Measurements from ENCODE around the gene HOMER3. TPM values are rescaled to one million over a fixed set of nuclear protein-coding genes. Genes with fewer than 3 reads are reported as not detected.

HOMER3 gene
- total RNA-seq, 1 experiment from 2014 or later: 58.9 TPM

GRCh38 chr19:18946918-18947317, 5.9 kb upstream of the HOMER3 start:
- DNase-seq (ENCODE audit: unreplicated experiment): no peak
- no peaks in the 10 kb centered on the region for H3K27me3 Mint-ChIP-seq (ENCODE audit: insufficient read depth, unreplicated experiment)
- POLR2A ChIA-PET: no interaction called here
- intact Hi-C loops (cut with micrococcal nuclease): no loop called here
- BruUV-seq (replicated peaks): no TSS peak
- H3K36me3 Mint-ChIP-seq (ENCODE audit: insufficient read depth, unreplicated experiment): peaks cover 11% of the 10 kb centered on the region
- peaks cover 6% of the 10 kb centered on the region for H3K4me1 Mint-ChIP-seq (ENCODE audit: insufficient read depth, unreplicated experiment)
- no peak for TF ChIP-seq CTCF (IDR thresholded peaks at IDR 0.05; ENCODE audit: unreplicated experiment)
- no peak overlapping the region for H3K4me3 Mint-ChIP-seq (ENCODE audit: unreplicated experiment)
- no peak overlapping the region for H3K27ac Mint-ChIP-seq (ENCODE audit: low read depth, unreplicated experiment)
- CTCF ChIA-PET: no interaction called here
- no peaks in the 10 kb centered on the region for H3K9me3 Mint-ChIP-seq (ENCODE audit: unreplicated experiment)

- intact Hi-C loops (cut with micrococcal nuclease): no loop called here
- DNase-seq (ENCODE audit: unreplicated experiment): no peak
- no TSS peak for BruUV-seq (replicated peaks)
- Mint-ChIP-seq H3K27ac (ENCODE audit: low read depth, unreplicated experiment) (no peak overlapping the region), H3K36me3 (ENCODE audit: insufficient read depth, unreplicated experiment) (peaks cover 6% of the 10 kb centered on the region), H3K4me3 (ENCODE audit: unreplicated experiment) (no peak overlapping the region), H3K4me1 (ENCODE audit: insufficient read depth, unreplicated experiment) (no peaks in the 10 kb centered on the region), H3K27me3 (ENCODE audit: insufficient read depth, unreplicated experiment) (no peaks in the 10 kb centered on the region), H3K9me3 (ENCODE audit: unreplicated experiment) (no peaks in the 10 kb centered on the region)
- POLR2A ChIA-PET: no interaction called here
- CTCF ChIA-PET: no interaction called here
- TF ChIP-seq CTCF (IDR thresholded peaks at IDR 0.05; ENCODE audit: unreplicated experiment): no peak
These were observed 5.3 kb upstream of the HOMER3 start for GRCh38 chr19:18946335-18946734.

GRCh38 chr19:18945297-18945696, 4.3 kb upstream of the HOMER3 start:
- Mint-ChIP-seq H3K4me3 (ENCODE audit: unreplicated experiment) (no peak overlapping the region), H3K27me3 (ENCODE audit: insufficient read depth, unreplicated experiment) (no peaks in the 10 kb centered on the region), H3K9me3 (ENCODE audit: unreplicated experiment) (no peaks in the 10 kb centered on the region), H3K36me3 (ENCODE audit: insufficient read depth, unreplicated experiment) (peaks cover 6% of the 10 kb centered on the region), H3K4me1 (ENCODE audit: insufficient read depth, unreplicated experiment) (no peaks in the 10 kb centered on the region), H3K27ac (ENCODE audit: low read depth, unreplicated experiment) (no peak overlapping the region)
- intact Hi-C loops (cut with micrococcal nuclease): no loop called here
- ChIA-PET CTCF (interaction anchor here (0.6 to 1.0 kb wide), 3 partner anchors 41 to 545 kb away, joined by 3 read pairs; no protein-coding TSS in a partner anchor), POLR2A (no interaction called here)
- no TSS peak for BruUV-seq (replicated peaks)
- no peak for DNase-seq (ENCODE audit: unreplicated experiment)
- TF ChIP-seq CTCF (IDR thresholded peaks at IDR 0.05; ENCODE audit: unreplicated experiment): no peak

GRCh38 chr19:18943465-18943864, 2.4 kb upstream of the HOMER3 start:
- DNase-seq (ENCODE audit: unreplicated experiment): no peak
- Mint-ChIP-seq H3K36me3 (ENCODE audit: insufficient read depth, unreplicated experiment) (peaks cover 6% of the 10 kb centered on the region), H3K9me3 (ENCODE audit: unreplicated experiment) (no peaks in the 10 kb centered on the region), H3K4me1 (ENCODE audit: insufficient read depth, unreplicated experiment) (peaks cover 12% of the 10 kb centered on the region), H3K4me3 (ENCODE audit: unreplicated experiment) (no peak overlapping the region), H3K27ac (ENCODE audit: low read depth, unreplicated experiment) (no peak overlapping the region), H3K27me3 (ENCODE audit: insufficient read depth, unreplicated experiment) (no peaks in the 10 kb centered on the region)
- CTCF ChIA-PET: interaction anchor here (0.7 to 1.8 kb wide), 3 partner anchors 24 to 261 kb away, joined by 3 to 4 read pairs (median 3); partner anchors contain the start of genes COPE and DDX49
- intact Hi-C loops (cut with micrococcal nuclease): no loop called here
- BruUV-seq (replicated peaks): no TSS peak
- POLR2A ChIA-PET: no interaction called here
- TF ChIP-seq CTCF (IDR thresholded peaks at IDR 0.05; ENCODE audit: unreplicated experiment): no peak
